Hindlimb muscle (tissue), 1 donor: Measurements from ENCODE around the gene FBXO46. TPM values are rescaled to one million over a fixed set of nuclear protein-coding genes. Genes with fewer than 3 reads are reported as not detected.
"Not testable (repeated sequence)": the region's sequence is repeated elsewhere in the genome, so short reads cannot be mapped to it uniquely, and the experiment has no call there.

Experiments used
- DNase-seq: peaks from one replicate; pipeline ENCODE4 v3.0.0-alpha.2; 2013
- polyA plus RNA-seq: library from polyadenylated mRNA; unstranded; fragments of 120-200 nt; gene quantifications from one replicate; pipeline ENCODE4 v1.2.1, GENCODE V29; 2013; ENCODE audit not compliant: insufficient read length

The FBXO46 gene
- polyA plus RNA-seq, 1 donor: 16.2 TPM

- no peak for DNase-seq
Measured at GRCh38 chr19:45765702-45766295, 35.1 kb upstream of the FBXO46 start.

DNA sequence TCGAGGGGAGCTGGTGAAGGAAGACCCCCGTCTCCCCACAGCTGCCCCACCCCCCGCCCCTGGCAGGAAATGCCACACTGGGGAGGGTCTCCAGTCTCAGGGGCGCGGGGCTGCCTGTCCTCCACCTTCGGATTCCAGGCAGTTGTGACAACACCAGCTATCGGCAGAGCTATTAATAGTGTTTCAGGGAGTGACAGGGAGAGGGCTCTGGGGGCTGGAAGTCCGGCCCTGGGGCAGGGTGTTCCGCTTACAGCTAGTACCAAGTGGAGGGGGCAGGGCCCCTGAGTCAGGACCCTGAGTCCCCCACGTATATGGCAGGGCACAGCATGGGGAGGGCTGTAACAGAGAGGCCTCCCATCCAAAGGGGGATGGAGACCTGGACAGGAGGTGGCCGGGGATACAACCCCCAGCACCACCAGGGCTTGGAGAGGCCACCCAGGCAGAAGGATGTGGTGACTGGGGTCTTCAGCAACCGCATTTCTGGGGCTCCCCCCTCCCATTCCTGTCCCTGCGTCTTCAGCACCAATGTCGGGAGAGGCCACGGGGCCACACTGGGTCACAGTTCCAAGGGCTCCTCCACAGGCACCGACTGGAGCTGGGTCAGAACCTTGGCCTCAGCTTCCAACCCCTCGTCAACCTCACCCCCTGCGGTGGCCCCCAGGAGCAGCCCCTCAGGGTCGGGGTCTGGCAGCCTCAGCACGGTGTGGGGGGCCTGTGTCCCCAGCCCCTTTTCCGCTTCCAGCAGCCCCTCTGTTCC, 34.4 kb upstream of the FBXO46 start:
- no peak for DNase-seq

DNA sequence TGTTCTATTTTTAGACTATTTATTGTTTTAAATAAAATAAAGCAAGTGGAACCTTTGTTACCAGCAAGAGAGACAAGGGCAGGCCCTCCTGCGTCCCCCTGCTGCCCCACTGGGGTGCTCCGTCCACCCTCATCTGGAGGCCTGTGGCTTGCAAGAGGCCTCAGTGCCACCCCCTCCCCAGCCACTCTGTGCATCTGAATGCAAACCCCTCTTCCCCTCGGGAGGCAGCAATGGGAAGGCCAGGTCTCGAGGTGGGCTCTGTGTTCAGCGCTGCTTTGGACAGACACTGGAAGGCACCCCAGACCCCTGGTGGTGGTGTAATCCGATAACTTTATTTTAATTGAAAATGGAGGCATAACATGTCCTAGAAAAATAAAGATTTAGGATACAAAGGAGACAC, 33.8 kb upstream of the FBXO46 start:
- DNase-seq: no peak

- no peak for DNase-seq
Measured at GRCh38 chr19:45763691-45764294, 33.1 kb upstream of the FBXO46 start.

GRCh38 chr19:45762870-45763631, 32.4 kb upstream of the FBXO46 start:
- DNase-seq: no peak

GRCh38 chr19:45761714-45762113, 31.0 kb upstream of the FBXO46 start:
- DNase-seq: no peak

DNA sequence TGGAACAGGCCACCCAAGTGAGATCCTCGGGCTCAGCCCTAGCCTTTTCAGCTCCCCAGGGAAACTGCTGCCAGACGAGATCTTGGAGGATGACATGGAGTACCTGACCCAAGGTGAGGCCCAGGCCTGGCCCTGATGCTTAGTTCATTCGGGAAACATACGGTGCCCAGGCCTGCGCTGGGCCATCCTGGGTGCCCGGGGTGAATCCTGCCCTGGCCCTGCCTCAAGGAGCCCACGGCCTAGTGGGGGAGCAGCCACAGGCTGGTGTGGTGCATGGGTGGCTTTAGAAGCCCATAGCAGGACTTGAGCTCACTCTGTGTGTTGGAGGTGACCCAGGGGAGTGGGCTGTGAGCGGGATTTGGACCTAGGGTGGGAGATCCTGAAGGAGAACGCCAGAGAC, 28.2 kb upstream of the FBXO46 start:
- DNase-seq: no peak

- DNase-seq: no peak
Measured at GRCh38 chr19:45757695-45758094, 27.0 kb upstream of the FBXO46 start.

DNA sequence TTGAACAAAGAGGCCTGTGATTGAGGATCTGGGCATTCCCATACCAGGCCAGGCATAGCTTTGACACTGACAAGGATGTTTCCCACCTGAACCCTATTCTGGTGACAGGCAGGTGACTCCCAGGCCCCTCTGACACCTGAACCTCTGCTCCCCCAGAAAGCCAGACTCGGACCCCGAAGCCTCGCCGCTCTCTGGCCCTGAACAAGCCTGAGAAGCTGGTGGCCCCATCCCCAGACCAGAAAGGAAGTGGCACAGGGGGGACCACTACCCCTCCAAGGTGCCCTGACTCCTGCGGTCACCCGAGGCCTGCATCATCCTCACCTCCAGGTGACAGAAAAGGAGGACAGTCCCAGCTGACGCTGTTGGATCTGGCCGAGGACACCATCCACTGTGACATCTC, 23.6 kb upstream of the FBXO46 start:
- no peak for DNase-seq

DNA sequence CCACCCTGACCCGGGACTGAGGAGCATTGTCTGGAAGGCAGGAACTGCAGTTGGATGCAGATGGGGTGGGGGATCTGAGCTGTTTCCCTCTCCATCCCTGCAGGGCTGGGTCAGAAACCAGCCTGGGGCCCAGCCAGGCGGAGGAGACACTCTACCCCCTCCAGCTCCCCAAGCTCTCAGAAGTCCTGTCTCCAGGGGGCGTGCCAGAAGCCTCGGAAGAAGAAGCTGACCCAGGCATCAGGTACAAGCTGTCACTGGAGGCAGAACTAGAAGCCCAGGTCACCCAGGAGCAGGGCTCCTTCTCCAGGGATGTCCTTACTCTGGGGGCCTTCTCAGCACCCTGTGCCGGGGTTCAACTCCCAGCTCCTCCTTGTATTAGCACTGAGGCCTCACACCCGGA, 22.9 kb upstream of the FBXO46 start:
- no peak for DNase-seq

GRCh38 chr19:45752639-45753038, 21.9 kb upstream of the FBXO46 start:
- DNase-seq: no peak

DNA sequence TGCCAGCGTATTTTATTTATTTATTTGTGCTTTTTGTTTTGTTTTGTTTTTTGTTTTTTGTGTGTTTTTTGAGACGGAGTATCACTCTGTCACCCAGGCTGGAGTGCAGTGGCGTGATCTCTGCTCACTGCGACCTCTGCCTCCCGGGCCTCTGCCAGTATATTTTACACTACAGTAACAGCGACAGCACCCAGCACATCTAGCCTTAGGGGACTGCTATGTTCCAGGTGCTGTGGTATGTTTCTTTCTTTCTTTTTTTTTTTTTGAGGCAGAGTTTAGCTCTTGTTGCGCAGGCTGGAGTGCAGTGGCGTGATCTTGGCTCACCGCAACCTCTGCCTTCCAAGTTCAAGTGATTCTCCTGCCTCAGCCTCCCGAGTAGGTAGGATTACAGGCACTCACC, 20.8 kb upstream of the FBXO46 start:
- not testable (repeated sequence) for DNase-seq

- no peak for DNase-seq
Measured at GRCh38 chr19:45747513-45747912, 16.8 kb upstream of the FBXO46 start.

- DNase-seq: no peak
Measured at GRCh38 chr19:45746866-45747265, 16.2 kb upstream of the FBXO46 start.

DNA sequence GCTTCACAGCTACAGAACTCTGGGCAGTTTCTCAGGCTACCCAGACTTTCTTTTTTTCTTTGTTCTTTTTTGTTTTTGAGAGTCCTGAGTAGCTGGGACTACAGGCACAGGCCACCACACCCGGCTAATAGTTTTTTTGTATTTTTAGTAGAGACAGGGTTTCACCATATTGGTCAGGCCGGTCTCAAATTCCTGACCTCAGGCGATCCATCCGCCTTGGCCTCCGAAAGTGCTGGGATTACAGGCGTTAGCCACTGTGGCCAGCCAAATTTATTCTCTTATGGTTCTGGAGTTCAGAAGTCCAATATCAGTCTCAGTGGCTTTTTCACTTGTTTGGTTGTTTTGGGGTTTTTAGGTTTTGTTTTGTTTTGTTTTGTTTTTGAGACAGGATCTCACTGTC, 14.9 kb upstream of the FBXO46 start:
- DNase-seq: no peak

GRCh38 chr19:45742969-45743368, 12.3 kb upstream of the FBXO46 start:
- no peak for DNase-seq

DNA sequence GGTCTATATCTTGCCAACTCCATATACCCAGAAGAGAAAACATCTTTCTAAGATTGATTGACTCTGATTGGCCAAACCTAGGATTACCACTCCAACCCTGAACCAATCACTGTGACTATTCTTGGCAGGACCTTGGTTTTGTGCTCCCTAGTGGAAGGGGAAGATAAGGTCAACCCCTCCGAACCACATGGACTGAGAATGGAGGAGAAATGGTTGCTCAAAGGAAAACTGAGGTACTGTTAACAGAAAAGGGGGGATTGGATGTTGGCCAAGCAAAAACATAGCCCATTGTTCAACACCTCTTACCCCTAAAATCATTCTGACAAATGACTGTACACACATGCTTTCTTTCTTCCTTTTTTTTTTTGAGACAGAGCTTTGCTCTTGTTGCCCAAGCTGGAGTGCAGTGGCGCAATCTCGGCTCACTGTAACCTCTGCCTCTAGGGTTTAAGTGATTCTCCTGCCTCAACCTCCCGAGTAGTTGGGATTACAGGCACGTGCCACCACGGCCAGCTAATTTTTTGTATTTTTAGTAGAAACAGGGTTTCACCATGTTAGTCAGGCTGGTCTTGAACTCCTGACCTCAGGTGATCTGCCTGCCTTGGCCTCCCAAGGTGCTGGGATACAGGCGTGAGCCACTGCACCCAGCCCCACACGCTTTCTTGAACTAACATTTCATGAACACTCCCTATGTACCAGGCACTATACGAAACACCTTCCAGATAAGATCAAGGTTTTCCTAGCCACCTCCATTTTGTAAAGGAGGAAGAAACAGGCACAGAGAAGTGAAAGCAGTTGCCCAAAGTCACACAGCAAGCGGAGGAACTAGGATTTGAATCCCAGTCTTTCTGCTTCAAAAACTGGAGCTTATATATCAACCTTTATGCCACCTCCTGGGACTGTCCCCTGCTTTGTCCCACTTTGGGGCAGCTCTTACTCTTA, 9.1 kb upstream of the FBXO46 start:
- DNase-seq: no peak

DNA sequence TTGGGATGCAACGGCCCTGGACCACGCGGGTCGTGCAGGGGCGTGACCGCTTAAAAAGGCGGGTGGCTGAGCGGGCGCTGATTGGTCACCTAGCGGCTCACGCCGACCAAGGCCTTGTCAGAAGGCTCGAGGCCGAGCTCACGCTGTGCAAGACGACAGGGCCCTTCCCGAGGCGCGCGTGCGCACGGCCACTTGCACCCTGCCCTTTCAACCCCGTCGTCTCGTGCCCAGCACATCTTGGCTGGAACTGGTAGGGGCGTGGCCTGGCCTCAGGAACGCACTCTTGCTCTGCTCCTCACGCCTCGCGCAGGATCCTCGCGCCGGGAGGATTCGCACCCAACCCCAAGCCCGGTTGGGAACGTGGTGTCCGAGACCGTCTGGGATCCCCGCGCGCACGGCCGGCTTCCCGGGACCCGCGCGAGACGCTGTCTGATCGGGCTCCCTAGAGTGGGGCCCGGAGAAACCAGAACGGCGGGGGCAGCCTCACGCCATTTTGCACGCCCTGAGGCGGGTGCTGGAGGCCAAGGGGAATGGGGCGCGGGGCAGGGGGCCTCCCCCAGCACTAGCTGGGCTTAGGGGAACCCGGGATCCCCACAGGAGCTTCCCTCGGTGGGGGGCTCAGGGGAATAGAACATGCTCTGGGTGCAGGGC, 2.6 kb upstream of the FBXO46 start, which contains the start of gene MEIOSIN:
Gene MEIOSIN (plus strand): TSS at position 280 of the 651 bp plus-strand sequence. CDS start 1,938 bp downstream, outside the sequence.
- DNase-seq: no peak

DNA sequence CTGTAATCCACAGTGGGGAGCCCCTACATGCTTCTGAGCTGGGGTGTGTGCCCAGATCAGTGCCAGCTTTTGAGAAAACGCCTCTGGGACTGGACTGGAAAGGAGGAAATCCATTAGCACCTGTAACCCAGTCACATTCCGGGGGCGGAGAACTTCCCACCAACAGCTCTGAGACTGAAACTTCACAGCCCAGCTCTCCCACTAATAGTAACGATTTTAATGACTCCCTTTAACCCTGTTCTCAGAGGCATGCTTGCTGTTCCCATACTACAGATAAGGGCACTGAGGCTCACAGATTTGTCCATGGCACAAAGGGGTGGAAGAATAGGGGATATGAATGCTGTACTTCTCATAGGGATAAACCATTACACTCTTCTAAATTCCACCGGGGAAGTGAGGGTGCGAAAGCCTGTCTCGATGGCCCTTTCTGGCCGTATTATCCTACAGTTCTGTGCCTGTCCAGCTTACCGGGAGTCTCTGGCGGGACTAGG, 851 bp downstream of the FBXO46 start:
- no peak for DNase-seq

DNA sequence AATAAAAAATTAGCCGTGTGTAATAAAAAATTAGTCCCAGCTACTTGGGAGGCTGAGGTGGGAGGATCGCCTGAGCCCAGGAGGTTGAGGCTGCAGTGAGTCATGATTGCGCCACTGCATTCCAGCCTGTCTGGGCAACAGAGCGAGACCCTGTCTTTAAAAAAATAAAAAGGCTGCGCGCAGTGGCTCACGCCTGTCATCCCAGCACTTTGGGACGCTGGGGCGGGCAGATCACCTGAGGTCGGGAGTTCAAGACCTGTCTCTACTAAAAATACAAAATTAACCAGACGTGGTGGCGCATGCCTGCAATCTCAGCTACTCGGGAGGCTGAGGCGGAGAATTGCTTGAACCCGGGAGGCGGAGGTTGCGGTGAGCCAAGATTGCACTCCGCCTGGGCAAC, 2.0 kb downstream of the FBXO46 start:
- DNase-seq: not testable (repeated sequence)

DNA sequence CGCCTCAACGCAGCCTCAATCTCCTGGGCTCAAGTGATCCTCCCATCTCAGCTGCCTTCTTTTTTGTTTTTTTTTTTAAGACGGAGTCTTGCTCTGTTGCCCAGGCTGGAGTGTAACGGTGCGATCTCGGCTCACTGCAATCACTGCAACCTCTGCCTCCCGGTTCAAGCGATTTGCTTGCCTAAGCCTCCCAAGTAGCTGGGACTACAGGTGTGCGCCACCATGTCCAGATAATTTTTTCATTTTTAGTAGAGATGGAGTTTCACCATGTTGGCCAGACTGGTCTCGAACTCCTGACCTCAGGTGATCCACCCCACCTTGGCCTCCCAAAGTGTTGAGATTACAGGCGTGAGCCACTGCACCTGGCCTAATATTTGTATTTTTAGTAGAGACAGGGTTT, 10.6 kb downstream of the FBXO46 start:
- DNase-seq: not testable (repeated sequence)
